GM18499 (cell line): ENCODE measurements around the gene ZBTB39.
"Not testable (repeated sequence)": the region's sequence is repeated elsewhere in the genome, so short reads cannot be mapped to it uniquely, and the experiment has no call there.

ENCODE experiments used
- ATAC-seq: cut with Tn5 transposase; IDR thresholded peaks from one replicate; pipeline ENCODE4 v1.9.1; 2021; ENCODE audit warnings: moderate number of reproducible peaks; ENCODE audit not compliant: insufficient read depth, unreplicated experiment

The ZBTB39 gene

GRCh38 chr12:57031789-57032188 is 25.4 kb upstream of the ZBTB39 start:
- ATAC-seq, result no peak

GRCh38 chr12:57031138-57031725 is 24.9 kb upstream of the ZBTB39 start:
- no peak for ATAC-seq

GRCh38 chr12:57029457-57029856 is 23.1 kb upstream of the ZBTB39 start:
- ATAC-seq, result no peak

- ATAC-seq, result no peak
These were observed 21.4 kb upstream of the ZBTB39 start for GRCh38 chr12:57027805-57028153.

GRCh38 chr12:57027011-57027804 is 20.9 kb upstream of the ZBTB39 start:
- ATAC-seq, result no peak

GRCh38 chr12:57025196-57025595 is 18.9 kb upstream of the ZBTB39 start:
- ATAC-seq, result no peak

GRCh38 chr12:57022324-57022723 is 16.0 kb upstream of the ZBTB39 start:
- not testable (repeated sequence) for ATAC-seq

GRCh38 chr12:57019983-57020719 is 13.8 kb upstream of the ZBTB39 start:
- ATAC-seq, result no peak

- no peak for ATAC-seq
These were observed 12.6 kb upstream of the ZBTB39 start for GRCh38 chr12:57018906-57019305.

- ATAC-seq, result not testable (repeated sequence)
These were observed 12.0 kb upstream of the ZBTB39 start for GRCh38 chr12:57018353-57018752.

- no peak for ATAC-seq
These were observed 10.0 kb upstream of the ZBTB39 start, which contains the start of gene TAC3 for GRCh38 chr12:57016348-57016747. TSS of gene TAC3 (minus strand) at chr12:57016529. CDS start at chr12:57015797, 732 bp downstream.

- ATAC-seq, result peak; percentile 61
These were observed 6.5 kb upstream of the ZBTB39 start for GRCh38 chr12:57012600-57013465.

GRCh38 chr12:57011438-57012424 is 5.4 kb upstream of the ZBTB39 start:
- no peak for ATAC-seq

- no peak for ATAC-seq
These were observed 4.4 kb upstream of the ZBTB39 start for GRCh38 chr12:57010627-57011247.

- ATAC-seq, result no peak
These were observed 3.7 kb upstream of the ZBTB39 start for GRCh38 chr12:57009949-57010626.

- ATAC-seq, result no peak
These were observed 1.8 kb upstream of the ZBTB39 start for GRCh38 chr12:57008178-57008577.

- no peak for ATAC-seq
These were observed 596 bp upstream of the ZBTB39 start for GRCh38 chr12:57006809-57007475.

GRCh38 chr12:57004651-57005050 is 1.7 kb downstream of the ZBTB39 start:
- ATAC-seq, result no peak
